GM21576 (cell line): ENCODE measurements around the gene LRRFIP1.
A peak's percentile ranks its signal among the peaks of the same experiment; 100 is the strongest.
"Not testable (repeated sequence)": the region's sequence is repeated elsewhere in the genome, so short reads cannot be mapped to it uniquely, and the experiment has no call there.

Source experiments
- ATAC-seq: cut with Tn5 transposase; IDR thresholded peaks from one replicate; pipeline ENCODE4 v1.9.1; 2021; ENCODE audit warnings: mild to moderate bottlenecking, moderate library complexity; ENCODE audit not compliant: unreplicated experiment

LRRFIP1 gene

GRCh38 chr2:237661270-237661669 lies 33.9 kb downstream of the LRRFIP1 start:
- ATAC-seq, result no peak

DNA sequence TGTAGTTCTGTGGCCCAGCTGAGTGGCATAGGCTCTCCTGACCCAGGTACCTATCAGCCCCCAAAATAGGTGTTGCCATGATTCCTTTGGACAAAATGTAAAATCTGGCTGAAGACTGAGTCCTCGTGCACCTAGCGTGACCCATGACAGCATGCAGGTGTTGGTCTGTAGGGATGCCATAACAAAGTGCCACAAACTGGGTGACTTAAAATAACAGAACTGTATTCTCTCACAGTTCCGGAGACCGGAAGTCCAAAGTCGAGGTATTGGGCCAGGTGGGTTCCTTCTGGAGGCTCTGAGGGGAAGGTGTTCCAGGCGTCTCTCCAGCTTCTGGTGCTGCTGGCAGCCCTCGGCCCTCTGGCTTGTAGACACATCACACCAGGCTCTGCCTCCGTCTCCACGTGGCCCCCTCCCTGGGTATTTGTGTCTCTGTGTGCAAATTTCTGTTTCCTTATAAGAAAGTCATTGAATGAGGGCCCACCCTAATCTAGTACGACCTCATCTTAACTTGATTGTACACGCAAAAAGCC lies 34.5 kb downstream of the LRRFIP1 start:
- no peak for ATAC-seq

GRCh38 chr2:237662671-237663093 lies 35.3 kb downstream of the LRRFIP1 start:
- ATAC-seq, result no peak

DNA sequence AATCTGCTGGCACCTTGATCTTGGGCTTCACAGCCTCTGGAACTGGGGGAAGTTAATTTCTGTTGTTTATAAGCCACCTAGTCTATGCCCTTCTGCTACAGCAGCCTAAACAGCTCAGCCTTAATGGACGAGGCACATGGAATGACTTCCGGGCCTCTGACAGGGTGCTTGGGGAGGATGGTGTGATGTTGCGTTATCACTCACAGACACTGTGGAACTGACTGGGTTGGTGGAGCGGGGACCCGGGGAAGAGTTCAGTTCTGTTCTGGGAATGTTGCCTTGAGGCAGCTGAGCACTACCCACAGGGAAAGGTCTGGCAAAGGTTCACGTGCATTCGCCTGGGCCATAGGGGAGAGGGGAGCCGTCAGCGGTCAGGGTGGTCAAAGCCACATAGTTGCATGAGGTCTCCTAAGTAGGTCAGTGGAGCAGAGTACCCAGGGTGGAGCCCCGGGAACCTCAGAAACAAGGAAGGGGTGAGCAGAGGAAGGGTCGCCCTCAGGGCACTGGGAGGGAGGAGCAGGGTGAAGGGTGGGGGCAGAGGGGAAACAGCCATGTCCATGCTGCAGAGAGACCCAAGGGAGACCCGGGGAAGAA lies 36.2 kb downstream of the LRRFIP1 start:
- no peak for ATAC-seq

DNA sequence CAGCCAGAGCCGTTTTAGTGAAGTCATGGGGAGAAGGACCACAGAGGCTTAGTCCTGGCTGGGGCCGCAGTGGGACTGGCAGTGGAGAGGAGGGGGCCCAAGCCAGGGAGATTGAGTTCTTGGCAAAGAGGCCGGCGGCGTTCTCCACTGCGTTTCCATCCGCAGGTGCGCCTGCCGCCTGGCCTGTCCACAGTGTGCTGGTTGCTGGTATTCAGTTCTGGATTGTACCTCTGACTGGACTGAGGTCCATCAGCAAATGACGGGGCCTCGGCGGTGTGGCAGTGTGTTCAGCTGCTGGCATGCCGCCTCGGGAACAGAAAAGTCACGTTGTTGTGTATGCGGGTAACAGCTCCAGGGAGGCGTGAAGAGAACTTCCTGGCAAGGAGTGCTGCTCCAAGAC lies 36.8 kb downstream of the LRRFIP1 start:
- no peak for ATAC-seq

GRCh38 chr2:237665713-237666143 lies 38.3 kb downstream of the LRRFIP1 start:
- no peak for ATAC-seq

- no peak for ATAC-seq
Observed at GRCh38 chr2:237666606-237667005, 39.2 kb downstream of the LRRFIP1 start.

GRCh38 chr2:237667050-237667576 lies 39.7 kb downstream of the LRRFIP1 start:
- not testable (repeated sequence) for ATAC-seq

- ATAC-seq, result no peak
Observed at GRCh38 chr2:237667893-237668292, 40.5 kb downstream of the LRRFIP1 start.

DNA sequence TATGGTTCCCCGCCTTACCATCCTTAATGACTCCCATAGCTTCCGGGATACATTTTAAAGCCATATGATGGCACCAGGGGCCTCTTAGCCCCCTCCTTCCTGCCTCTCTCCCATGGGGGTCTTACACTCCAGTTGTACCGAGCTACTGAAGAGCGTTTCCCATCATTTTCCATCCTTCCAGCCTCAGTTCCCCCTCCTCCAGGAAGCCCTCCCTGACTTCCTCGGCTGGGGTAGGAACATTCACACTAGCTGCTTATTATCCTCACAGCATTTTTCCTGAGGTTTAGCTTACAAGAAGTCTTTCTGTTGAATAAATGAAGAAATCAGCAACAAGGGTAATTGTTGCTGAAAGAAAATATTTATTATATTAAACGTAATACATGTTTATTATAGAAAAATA lies 41.1 kb downstream of the LRRFIP1 start:
- ATAC-seq, result no peak

- ATAC-seq, result no peak
Observed at GRCh38 chr2:237669283-237669627, 41.9 kb downstream of the LRRFIP1 start.

GRCh38 chr2:237669628-237670392 lies 42.4 kb downstream of the LRRFIP1 start:
- peak; percentile 59 for ATAC-seq

- no peak for ATAC-seq
Observed at GRCh38 chr2:237670641-237671040, 43.3 kb downstream of the LRRFIP1 start.

DNA sequence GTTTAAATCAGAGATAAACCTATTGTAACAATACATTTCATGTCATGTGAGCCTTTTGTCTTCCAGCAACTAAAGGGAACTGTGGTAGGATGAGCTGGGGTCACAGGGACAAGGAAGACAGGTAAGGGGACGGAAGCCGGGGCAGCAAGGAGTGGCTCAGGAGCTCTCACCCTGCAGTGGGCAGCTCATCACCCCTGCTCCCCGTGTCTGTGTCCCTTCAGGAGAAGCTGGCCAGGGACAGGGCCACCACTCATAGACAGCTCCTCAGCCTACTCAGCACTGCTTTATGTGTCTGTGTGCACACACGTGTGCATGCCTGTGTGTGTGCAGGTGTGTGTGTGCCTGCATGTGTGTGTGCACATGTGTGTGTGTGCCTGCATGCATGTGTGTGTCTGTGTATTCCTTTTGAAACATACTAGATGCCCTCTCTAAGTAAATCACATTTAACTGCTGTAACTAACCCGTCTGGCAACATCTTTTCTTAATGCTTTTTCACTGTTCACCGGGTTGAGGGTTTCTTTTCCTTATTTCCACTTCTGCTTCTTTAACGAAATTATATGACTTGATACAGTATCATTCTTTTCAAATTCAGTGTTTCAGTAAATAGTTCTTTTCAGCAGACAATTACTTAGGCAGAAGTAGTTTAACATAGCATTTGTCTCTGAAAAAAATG lies 44.2 kb downstream of the LRRFIP1 start:
- no peak for ATAC-seq

- ATAC-seq, result no peak
Observed at GRCh38 chr2:237672731-237673129, 45.3 kb downstream of the LRRFIP1 start.

GRCh38 chr2:237673130-237674001 lies 46.0 kb downstream of the LRRFIP1 start:
- ATAC-seq, result peak; percentile 38

DNA sequence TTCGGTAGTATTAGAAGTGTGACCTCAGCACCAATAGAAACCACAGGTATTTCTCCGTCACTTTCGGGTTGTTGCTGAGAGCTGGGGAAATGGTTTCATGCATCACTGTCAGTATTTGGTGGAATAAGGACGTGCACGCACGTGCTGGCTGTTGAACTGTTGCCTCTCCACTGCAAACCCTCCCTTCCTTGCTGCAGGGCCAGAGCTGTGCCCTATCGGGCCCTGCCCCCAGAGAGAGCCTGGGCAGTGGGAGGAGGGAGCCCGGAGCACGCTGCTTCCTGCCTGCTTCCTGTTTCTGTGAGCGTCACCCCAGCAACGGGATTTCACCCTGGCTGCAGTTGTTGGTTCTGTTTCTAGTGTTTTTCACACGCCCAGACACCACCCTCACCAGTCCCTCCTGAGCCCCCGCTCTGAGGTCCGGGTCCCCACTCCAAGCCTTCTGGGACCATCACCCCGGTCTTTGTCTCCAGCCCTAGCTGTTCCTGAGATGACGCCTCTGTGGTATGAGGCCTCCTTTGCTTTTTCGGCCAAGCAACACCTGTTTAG lies 47.4 kb downstream of the LRRFIP1 start:
- peak; percentile 82 for ATAC-seq

GRCh38 chr2:237675316-237675715 lies 47.9 kb downstream of the LRRFIP1 start:
- ATAC-seq, result no peak

DNA sequence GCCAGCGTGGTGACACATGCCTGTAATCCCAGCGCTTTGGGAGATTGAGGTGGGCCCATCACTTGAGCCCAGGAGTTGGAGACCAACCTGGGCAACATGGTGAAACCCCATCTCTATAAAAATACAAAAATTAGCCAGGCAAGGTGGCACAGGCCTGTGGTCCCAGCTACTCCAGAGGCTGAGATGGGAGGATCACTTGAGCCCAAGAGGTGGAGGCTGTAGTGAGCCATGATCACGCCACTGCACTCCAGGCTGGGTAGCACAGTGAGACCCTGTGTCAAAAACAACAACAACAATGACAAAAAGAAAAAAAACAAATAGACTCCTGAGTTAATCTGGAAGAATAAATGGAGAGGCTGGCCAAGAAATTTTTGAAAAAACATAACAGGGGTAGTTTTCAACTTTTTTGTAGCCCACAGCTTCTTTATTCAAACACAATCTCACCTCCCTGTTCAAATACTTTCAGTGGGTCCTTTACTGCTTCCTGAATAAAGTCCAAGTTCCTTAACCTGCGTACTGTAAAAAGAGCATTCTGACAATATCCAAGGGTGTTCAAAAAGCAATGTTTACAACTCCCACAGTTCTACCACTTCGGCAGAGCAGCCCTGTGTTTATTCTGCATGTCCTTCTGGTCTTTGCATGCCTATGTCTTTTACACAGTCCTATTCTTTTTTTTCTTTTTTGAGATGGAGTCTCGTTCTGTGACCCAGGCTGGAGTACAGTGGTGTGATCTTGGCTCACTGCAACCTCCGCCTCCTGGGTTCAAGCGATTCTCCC lies 53.5 kb downstream of the LRRFIP1 start:
- ATAC-seq, result no peak

DNA sequence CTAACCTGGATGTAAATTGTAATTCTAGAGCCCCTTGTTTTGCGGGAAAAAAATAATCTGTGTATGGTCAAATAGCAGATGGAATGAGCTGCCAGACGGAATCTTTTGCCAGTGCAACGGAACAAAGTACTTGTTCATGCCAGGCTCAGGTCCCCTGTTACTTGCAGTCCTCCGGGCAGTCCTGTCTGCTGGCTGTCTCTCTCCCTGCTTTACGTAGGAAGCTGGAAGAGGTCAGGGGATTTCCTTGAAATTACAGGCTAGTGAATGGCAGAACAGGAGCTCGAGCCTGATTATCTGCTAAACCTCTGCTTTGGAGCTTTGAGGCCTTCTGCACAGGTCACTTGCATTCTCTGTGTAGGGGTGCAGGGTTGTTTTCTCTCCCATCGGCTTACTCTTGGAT lies 54.8 kb downstream of the LRRFIP1 start:
- ATAC-seq, result no peak
